Activated gamma-delta T cell treated with anti-CD3 and anti-CD28 coated beads, Interleukin-2, amount 50 U/mL, for 16 hours (primary cell): ENCODE results near the gene ROR1.

Experiments
- DNase-seq: peaks from one replicate; pipeline ENCODE4 v3.0.0-alpha.2; 2020; ENCODE audit warnings: low read depth

The ROR1 gene

DNA sequence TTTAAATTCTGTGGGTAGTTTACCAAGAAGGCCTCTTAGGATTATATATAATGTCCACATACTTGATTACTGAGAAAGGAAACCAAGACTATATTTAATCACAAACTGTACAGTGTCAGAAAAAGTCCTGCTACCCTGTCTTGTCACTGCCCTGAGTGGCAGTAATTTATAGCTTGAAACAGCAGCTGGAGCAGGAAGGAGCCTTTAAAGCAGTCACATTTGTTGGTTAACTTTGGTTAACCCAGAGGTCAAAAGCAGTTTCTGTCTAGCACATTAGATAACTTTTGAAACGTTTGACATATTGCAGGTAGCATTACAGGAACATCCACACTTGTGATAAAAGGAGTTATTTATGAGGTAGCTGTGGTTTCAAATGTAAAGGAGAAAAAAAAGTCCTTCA, 161.7 kb downstream of the ROR1 start:
- no peak for DNase-seq

DNA sequence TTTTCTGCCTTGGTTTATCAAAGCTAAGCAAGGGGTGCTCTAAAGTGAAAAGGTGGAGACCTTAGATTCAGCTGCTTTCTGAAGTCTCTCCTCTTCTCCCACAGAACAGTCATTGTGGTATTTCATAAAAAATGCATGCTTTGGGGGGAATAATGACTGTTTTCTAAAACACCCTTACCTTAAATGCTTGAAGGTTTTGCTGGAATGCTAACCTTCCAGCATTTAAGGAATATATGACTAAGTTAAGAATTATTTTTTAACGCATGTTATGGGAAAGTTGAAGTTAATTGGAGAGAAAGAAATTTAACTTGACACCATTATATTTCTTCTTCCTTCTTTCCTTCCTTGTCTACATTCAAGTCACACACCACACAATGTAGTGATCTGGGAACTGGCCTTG, 162.5 kb downstream of the ROR1 start:
- DNase-seq = no peak

DNA sequence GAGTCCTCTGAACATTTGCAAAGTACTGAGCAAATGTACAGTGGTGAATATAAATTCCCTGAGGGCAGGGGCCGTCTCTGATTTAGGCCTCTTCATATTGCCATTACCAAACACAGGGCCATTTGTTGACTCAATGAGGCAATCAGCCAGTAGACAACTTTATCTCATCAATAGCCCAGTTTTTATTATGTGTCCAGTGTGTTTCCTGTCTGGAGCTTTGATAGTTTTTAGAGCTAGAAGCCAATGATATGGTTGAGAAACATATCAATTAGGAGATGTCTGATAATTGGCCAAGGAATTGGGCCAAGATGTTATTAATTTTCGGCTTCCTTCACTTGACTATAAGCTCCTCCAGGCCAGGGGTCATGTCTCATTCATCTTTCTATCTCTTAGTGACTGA, 163.0 kb downstream of the ROR1 start:
- no peak for DNase-seq

DNA sequence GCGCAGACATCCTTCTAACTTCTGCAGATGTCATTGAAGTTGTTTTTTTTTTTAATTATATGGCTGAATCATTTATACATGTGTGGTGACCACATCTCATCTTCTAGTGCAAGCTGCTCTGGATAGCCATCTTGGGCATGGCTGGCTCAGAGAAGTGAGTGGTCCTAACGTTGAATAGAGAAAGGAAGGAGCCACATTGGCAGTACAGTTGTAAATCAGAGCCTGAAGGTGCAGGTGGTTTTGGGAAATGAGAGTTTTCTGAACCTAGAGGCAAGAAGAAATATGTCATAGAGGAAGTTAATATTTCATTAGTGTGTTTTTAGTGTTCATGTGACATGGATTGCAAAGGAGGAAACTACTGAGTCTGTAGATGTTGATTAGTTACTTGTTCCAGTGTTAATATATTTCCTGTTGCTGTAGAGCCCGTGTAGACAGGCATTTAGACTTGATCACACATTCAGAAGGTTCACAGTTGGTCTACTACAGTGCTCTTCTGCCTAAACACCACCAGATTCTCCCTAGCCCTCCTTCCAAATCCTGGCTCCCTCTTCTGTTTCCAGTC, 163.7 kb downstream of the ROR1 start:
- DNase-seq = no peak

DNA sequence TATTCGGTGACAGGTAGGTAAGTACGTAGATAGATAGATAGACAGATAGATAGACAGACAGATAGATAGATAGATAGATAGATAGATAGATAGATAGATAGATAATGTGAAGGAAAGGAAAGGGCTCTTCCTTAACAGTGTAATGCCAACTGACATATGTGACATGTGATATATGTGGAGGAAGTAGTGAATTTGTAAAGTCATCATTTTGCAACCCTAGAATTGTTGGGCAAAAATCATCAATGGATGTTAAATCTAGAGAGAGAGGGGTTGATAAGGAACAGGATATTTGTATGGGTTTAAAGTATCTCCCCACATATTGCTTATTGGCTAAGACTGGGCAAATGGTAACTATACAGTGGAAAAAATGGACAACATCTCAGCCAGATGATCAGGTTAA, 166.6 kb downstream of the ROR1 start:
- DNase-seq = no peak

DNA sequence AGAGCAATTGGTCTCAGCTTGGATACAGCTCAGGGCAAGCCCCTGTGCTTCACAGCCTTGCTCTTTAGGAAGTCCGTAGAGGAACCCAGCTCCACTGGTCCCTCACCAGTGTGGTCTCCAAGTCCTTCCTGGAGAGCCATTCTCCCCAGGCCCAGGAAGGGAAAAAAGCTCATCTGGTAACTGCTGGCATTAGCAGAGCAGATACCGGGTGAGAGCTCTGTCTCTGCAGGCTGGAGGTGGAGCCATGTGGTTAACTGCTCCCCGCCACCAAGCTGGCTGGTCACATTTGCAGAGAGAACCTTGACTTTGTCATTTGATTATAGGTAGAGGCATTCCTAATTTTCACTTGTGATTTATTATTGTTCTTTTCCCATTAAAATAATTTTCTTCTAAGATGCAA, 169.6 kb downstream of the ROR1 start:
- no peak for DNase-seq

DNA sequence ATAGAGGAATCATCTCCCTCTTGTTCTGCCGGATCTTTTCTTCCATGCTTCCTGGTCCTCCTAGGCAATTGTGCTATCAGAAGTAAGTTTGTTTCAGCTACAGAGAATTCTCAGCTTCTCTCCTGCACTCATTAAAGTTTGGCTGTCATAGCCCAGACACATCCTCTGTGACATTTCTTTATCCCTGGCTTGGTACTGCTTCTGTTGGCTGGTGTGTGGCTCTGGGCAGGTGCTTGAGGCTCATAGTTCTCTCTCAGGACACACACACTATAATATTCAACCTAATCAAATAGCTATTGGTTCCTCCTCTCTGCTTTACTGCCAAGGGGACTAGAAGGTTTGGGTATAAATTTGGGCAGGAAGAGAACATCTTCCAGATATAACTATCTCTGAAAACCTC, 172.1 kb downstream of the ROR1 start:
- no peak for DNase-seq

DNA sequence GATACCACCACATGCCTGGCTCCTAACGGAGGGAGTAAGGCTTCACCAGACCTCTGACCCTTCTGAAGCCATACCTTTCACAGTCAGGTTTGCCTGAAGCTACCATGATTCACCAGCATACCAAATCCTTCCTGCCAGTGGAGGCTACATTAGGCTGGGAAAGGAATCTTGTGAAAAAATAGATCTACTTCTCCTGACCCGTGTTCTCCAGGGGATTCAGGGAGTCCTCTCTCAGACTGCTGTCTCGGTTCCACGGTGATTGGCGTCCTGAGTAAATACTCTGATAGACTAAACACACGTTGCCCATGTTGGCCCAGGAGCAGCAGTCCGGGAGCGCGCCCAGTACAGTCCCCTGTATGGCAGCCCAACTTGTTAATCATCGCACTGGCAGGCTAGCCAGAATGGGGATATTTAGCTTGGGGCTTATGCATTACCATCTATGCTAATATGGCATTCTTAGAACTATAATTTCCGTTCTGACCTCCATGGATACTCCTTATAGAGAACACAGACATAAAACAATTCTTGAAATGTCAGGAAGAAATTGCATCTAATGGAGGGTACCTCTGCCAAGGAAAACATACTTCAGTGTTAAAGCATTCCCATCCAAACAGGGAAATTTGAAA, 173.2 kb downstream of the ROR1 start:
- DNase-seq = no peak

DNA sequence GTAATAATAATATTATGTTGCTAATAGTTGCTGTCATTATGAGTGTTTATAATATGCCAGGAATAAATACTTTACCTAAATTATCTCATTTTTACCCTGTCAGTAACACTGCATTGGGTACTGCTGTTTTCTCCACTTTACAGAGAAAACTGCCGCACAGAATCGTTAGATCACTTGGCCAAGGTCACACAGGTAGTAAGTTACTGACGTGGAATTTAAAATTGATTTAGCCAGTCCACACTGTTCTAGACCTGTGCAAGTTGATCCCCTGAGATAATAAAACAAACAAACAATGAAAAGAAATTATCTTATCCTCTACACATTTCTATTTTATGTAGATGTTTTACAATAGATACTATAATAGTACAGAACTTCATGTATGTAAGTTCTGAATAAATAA, 174.1 kb downstream of the ROR1 start:
- no peak for DNase-seq

DNA sequence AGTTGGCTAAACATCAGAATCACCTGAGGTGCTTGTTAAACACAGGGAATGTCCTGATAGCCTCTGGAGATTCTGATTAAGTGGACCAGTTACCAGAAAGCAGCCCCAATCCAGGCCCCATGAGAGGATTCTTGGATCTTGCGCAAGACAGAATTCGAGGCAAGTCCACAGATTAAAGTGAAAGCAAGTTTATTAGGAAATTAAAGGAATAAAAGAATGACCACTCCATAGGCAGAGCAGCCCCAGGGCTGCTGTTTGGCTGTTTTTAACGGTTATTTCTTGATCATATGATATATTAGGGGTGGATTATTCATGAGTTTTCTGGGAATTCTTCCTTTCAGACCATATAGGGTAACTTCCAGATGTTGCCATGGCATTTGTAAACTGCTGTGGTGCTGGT, 176.2 kb downstream of the ROR1 start:
- DNase-seq = no peak

DNA sequence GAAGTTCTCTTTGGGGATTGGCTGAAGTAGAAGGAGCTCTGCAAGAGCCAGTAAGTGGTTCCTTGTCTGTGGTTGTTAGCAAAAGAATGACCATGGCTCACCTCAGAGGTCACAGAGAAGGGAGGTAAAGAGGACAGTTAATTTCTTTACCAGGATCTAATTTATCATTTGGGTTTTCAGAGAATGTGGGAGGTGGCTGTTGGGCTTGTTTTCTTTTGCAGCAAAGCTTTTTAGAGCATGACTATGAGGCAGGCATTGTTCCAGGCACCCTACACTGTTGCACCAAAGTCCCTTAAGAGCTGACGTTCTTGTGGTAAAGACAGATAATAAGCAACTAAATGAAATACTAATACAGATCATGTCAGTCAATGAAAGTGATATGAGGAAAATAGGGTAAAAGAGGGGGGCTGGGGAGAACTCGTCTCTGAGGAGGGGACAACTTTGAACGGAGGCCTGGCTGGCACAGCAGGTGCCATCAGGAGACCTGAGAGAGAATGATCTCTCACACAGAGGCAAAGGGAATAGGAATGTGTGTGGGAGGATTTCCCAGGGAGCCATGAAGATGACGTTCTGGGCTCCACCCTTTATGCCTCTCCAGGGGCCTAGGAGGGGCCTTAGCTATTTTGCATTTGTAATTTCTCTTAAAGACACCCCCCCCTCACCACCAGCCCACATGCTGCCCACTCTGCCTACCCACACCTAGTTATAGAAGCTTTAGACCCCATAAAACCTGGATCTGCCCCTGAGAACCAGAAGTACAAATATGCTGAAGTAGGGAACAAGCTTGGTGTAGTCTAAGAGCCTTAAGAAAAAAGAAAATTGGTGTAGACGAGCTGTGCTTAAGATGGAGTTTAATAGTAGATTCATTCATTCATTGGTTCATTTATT, 177.5 kb downstream of the ROR1 start:
- DNase-seq = no peak

DNA sequence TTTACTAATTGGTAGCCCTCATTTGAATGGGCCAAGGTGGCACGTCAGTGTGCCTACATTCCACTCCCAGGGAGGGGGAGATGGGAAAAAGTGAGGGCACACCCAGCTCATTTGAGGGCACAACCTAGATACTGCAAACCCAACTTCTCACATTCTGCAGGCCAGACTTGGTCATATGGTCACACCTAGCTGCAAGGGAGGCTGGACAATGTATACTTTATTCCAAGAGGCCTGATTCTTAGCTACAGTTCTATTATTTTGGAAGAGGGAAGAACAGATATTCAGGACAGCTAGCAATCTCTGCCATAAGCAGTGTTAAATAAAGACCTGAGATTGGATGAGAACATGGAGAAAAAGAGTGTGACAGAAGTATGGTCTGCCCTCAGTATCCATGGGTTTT, 180.4 kb downstream of the ROR1 start:
- no peak for DNase-seq

DNA sequence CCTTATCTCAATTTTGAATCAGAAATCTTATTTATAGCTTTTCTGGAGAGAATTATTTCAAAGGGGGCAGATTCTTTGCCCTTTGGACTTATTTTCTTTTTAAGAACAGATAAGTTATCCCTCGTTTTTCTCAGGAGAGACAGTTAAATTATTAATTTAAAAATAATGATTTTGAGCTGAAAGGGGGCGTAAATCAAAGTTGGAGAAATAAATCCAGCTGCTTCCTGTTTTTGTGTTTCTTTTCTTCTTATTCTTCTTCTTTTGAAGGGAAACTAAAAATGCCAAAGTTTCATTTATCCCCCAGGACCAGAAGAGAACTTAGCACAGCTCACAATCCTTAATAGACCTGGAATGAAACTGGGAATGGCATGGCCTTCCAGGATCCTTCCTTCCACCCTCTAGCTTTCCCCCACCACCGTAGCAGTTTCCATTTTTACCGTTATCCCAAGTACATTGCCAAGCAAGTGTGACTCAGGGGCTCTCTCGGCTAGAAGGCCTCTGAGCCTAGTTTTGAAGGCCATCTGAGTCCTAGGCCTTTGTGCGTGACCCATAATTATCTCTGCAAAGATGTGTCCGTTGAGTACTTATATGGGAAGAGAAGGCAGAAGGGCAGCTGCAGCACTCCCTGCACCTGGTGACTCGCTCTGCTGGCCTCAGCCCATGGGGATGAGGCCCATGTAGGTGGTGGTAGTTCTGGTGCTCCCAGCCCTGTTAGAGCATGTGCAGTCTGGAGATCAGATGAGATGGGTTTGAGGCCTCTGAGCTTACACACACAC, 181.7 kb downstream of the ROR1 start:
- DNase-seq = no peak

DNA sequence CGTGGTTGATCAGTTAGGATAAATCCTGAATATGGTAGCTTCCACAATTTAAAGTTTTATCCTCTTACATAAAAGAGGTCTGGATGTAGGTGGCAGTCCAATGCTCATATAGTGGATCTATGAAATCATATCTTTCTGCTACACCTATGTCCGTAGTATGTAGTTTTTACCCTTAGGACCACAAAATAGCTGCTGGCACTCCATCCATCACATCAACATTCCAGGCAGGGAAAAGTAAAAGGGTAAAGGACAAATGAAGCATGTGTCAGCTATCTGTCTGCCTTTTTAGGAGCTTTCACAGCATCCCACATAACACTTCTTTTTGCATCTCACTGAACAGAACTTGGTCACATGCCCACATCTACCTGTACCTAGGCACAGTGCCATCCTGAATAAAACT, 184.7 kb downstream of the ROR1 start:
- DNase-seq = no peak

DNA sequence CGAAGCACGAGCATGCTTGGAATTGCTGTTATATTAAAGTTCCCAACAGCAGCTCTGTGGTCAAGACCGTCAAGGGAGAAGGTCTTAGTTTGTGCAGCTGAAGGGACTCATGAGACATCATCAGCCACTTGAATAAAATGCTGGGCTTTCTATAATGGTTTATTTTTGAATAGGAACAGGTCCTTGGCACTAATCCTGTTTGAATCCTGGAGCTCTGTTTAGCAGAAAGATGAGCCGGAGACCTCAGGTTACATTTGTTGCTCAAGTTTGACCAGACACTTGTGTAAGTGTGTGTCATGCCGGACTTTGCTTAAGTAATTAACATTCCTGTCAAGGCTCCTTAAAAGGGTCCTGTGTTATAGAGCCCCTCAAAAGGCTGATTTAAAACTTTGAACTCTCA, 186.5 kb downstream of the ROR1 start:
- no peak for DNase-seq

DNA sequence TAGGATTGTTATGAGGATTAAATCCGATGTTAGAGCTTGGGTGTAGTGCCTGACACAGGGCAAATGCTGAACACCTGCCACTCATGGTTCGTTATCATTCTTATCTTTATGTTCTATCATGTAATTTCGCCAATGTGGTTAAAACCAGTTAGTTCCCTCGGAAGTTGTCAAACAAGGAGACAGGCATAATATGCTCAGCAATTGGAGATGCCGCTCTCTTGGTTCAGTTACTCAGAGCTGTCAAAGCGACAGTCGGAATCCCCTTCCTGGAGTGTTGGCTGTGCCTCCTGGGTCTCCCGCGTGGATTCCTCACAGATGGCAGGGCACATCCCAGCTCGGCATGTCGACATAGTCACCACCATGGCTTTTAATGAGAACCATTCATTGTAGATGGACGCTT, 192.2 kb downstream of the ROR1 start:
- no peak for DNase-seq

DNA sequence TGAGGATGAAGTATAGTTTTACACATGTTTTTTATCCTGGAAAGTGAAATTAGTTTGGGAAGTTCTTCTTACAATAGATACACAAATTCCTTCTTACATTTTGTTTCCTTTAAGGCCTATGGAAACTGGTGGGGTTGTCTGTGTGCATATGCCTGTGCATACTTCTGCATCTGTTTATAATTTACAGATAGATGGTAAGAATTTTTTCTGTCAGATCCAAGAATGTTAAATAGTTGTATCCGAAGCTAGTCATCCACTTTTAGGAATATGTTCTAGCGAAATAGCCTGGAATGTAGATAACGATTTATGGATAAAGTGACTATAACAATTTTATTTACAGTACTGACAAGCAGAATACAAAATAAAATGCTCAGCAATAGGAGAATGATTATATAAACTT, 194.1 kb downstream of the ROR1 start:
- DNase-seq = no peak

DNA sequence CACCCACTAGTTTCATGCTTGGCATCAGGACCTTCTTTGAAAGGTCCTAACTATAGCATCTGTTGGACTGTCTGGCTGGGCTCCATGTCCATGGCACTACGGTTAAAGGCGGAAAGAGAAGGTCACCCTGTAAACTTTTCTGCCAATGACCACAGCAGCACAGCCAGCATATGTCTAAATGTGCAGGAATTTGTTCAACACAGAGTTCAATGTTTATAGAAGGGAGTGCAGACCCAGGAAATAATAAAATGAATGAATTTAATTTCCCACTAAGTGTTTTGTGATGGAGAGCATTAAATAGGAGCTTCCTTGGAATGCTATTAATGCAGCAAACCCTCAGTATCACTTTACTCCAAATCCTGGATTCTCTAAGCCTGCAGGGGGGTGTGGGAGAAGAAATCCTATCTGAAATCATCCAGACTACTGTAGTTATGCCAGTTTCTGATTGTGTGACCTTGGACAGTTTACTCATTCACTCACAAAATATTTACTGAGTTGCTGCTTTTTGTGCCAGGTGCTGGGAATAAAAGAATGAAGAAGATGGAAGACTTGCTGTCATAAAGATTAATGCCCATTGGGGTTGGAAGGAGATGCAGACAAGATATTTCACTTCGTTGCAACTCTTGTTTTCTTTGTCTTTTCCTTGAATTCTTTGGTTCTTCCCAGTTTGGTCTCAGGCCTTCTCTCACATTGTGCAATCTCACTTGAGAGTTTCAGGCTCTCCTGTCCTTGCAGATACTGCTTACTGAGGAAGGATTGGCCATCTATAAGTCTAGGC, 195.0 kb downstream of the ROR1 start:
- DNase-seq = no peak

DNA sequence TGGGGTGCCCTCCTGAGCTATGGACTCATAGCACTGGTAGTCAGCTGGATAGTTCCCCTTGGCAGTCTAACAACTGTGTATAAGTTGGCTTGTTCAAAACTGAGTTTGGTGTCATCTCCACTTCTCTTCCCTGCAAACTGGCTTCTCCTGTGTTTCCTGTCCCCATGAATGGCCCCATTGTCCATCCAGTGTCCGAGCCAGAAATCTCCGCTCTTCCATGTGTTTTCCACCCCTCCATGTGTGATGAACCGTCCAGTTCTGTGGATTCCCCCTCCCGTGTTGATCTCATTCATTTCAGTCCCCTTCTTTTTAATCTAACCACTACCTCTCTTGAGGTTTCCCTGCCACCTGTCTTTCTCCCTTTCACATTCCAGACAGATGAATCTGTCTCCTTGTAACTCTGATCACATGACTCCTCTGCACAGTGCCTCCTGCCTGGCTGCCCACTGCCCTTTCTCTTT, 195.7 kb downstream of the ROR1 start:
- DNase-seq = no peak

DNA sequence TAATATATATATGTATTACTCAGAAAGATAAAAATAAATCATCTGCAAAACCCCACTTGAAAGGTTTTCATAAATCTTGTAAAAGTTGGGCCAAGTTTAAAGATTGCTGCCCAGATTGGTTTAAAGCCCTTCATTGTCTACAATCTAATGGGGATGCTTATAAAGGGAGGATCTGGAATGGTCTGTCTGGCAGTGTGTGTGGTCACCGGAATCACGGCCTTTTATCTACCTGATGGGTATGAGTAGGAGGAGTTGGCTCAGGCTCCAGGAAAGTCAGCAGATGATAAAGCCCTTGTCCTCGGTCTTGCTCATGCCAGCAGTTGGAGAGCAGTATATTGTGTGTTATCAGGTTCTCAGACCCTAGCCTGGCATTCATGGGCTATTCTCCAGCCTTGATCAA, 197.7 kb downstream of the ROR1 start:
- DNase-seq = no peak

DNA sequence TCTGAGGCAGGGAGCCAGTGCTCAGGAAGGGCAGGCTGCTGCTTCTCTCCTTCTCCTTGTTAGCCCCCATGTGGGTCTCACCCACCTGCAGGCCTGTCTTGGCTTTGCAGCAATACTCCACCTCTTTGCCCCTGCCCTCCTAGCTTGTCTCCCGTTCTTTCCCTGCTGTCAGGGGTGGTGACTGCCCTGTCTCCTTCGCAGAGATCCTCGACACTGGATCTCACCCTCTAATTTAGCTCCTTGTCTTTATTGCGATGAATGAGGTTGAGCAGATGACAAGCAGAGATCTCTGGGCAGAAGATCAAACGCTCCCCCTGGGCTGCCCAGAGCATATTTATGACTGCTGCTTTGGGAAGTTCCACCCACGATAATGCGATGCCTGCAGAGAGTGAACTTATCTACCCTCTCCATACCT, 199.2 kb downstream of the ROR1 start:
- DNase-seq = no peak

DNA sequence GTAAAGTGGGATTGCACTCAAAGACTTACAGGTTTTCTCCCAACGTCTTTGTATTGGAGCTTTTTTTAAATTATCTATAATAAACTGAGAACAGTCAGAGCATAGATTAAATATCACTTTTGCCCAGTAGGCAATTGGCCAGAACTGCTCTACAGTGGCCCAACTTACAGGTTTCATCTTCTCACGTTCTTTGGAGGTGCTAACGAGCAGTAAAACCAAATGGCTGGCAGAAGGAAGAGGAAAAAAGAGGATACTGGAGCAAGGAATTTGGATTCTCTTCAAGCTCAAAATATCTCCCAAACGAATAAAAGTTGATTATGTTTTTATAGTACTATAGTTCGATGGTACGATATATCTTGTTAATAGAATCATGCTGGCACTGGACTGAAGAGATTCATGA, 201.1 kb downstream of the ROR1 start:
- DNase-seq = no peak
